Activated naive CD4-positive, alpha-beta T cell treated with anti-CD3 and anti-CD28 coated beads, Interleukin-2, amount 50 U/mL, for 24 hours (primary cell): Measurements from ENCODE around the gene LRIG2.
"Not testable (repeated sequence)": the region's sequence is repeated elsewhere in the genome, so short reads cannot be mapped to it uniquely, and the experiment has no call there.

Experiments
- H3K27ac Mint-ChIP-seq: one replicate; pipeline ENCODE4 v1.8.0; 2021; ENCODE audit warnings: mild to moderate bottlenecking, mixed read lengths
- H3K27me3 Mint-ChIP-seq: one replicate; pipeline ENCODE4 v1.8.0; 2021; ENCODE audit warnings: mixed read lengths
- H3K36me3 Mint-ChIP-seq: one replicate; pipeline ENCODE4 v1.8.0; 2021; ENCODE audit warnings: mixed read lengths
- H3K4me1 Mint-ChIP-seq: one replicate; pipeline ENCODE4 v1.8.0; 2021; ENCODE audit warnings: mixed read lengths
- H3K4me3 Mint-ChIP-seq: one replicate; pipeline ENCODE4 v1.8.0; 2021; ENCODE audit warnings: mild to moderate bottlenecking, mixed read lengths
- H3K9me3 Mint-ChIP-seq: one replicate; pipeline ENCODE4 v1.8.0; 2021; ENCODE audit warnings: mixed read lengths

The LRIG2 gene

GRCh38 chr1:113158743-113159142 is 85.7 kb downstream of the LRIG2 start:
- H3K4me1 Mint-ChIP-seq, H3K27ac Mint-ChIP-seq, H3K9me3 Mint-ChIP-seq, H3K4me3 Mint-ChIP-seq, H3K36me3 Mint-ChIP-seq, H3K27me3 Mint-ChIP-seq: not testable (repeated sequence)

- H3K4me3 Mint-ChIP-seq: no peak overlapping the region
- no peaks in the 10 kb centered on the region for H3K4me1 Mint-ChIP-seq
- no peaks in the 10 kb centered on the region for H3K36me3 Mint-ChIP-seq
- no peak overlapping the region for H3K27ac Mint-ChIP-seq
- no peaks in the 10 kb centered on the region for H3K9me3 Mint-ChIP-seq
- H3K27me3 Mint-ChIP-seq: peaks cover 15% of the 10 kb centered on the region
Measured at GRCh38 chr1:113166473-113166872, 93.5 kb downstream of the LRIG2 start.

- Mint-ChIP-seq H3K36me3 (peaks cover 3% of the 10 kb centered on the region), H3K4me1 (no peaks in the 10 kb centered on the region), H3K27me3 (peaks cover 18% of the 10 kb centered on the region), H3K9me3 (peaks cover 7% of the 10 kb centered on the region), H3K27ac (no peak overlapping the region), H3K4me3 (no peak overlapping the region)
Measured at GRCh38 chr1:113168946-113169345, 95.9 kb downstream of the LRIG2 start.

GRCh38 chr1:113169591-113169990 is 96.6 kb downstream of the LRIG2 start:
- H3K4me3 Mint-ChIP-seq: no peak overlapping the region
- H3K9me3 Mint-ChIP-seq: peaks cover 12% of the 10 kb centered on the region
- H3K36me3 Mint-ChIP-seq: peaks cover 3% of the 10 kb centered on the region
- H3K4me1 Mint-ChIP-seq: no peaks in the 10 kb centered on the region
- no peak overlapping the region for H3K27ac Mint-ChIP-seq
- peaks cover 20% of the 10 kb centered on the region for H3K27me3 Mint-ChIP-seq

- Mint-ChIP-seq H3K27ac (no peak overlapping the region), H3K9me3 (peaks cover 12% of the 10 kb centered on the region), H3K4me1 (no peaks in the 10 kb centered on the region), H3K27me3 (peaks cover 23% of the 10 kb centered on the region), H3K4me3 (no peak overlapping the region), H3K36me3 (peaks cover 5% of the 10 kb centered on the region)
Measured at GRCh38 chr1:113170519-113170918, 97.5 kb downstream of the LRIG2 start.

GRCh38 chr1:113178106-113178505 is 105.1 kb downstream of the LRIG2 start:
- no peak overlapping the region for H3K27ac Mint-ChIP-seq
- peaks cover 33% of the 10 kb centered on the region for H3K27me3 Mint-ChIP-seq
- H3K4me1 Mint-ChIP-seq: no peaks in the 10 kb centered on the region
- no peak overlapping the region for H3K4me3 Mint-ChIP-seq
- H3K36me3 Mint-ChIP-seq: peaks cover 3% of the 10 kb centered on the region
- H3K9me3 Mint-ChIP-seq: peaks cover 12% of the 10 kb centered on the region

GRCh38 chr1:113178522-113178921 is 105.5 kb downstream of the LRIG2 start:
- H3K27me3 Mint-ChIP-seq: peaks cover 34% of the 10 kb centered on the region
- no peak overlapping the region for H3K4me3 Mint-ChIP-seq
- H3K4me1 Mint-ChIP-seq: no peaks in the 10 kb centered on the region
- H3K9me3 Mint-ChIP-seq: peaks cover 8% of the 10 kb centered on the region
- H3K27ac Mint-ChIP-seq: no peak overlapping the region
- peaks cover 3% of the 10 kb centered on the region for H3K36me3 Mint-ChIP-seq
